GM21528 (cell line): ENCODE results near the gene BANF1.
"Not testable (repeated sequence)": the region's sequence is repeated elsewhere in the genome, so short reads cannot be mapped to it uniquely, and the experiment has no call there.

Experiments
- ATAC-seq: cut with Tn5 transposase; IDR thresholded peaks from one replicate; pipeline ENCODE4 v1.9.1; 2021; ENCODE audit warnings: mild to moderate bottlenecking, moderate library complexity; ENCODE audit not compliant: unreplicated experiment, low FRiP score

BANF1 gene

DNA sequence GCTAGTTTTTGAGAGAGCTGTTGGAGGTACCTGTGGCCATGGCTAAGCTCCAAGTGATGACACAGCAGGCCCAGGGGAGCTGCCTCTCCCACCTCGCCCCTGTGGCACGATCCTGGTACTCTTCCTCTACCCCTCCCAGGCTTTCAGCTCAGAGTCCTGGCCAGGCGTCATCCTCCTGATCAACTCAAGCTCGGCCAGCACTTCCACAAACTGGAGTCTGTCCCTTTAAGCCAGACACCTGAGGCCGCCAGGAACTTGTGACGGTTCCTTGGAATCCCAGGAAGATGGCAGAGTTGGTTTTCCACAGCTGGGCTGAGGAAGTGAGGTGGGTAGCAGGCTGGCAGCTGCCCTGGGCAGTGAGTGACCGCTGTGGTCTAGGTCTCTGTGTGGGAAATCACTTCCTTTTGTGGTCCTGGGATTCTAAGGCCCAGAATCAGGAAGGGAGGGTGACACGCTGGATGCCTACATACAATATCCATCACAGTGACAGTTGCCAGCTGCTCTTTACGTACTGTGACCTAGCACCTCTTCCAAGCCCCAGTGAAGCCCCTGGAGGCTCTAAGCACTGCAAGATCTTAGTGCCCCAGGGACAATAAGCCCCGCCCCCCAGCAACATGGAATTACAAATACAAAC is 6.3 kb downstream of the BANF1 start:
- no peak for ATAC-seq

DNA sequence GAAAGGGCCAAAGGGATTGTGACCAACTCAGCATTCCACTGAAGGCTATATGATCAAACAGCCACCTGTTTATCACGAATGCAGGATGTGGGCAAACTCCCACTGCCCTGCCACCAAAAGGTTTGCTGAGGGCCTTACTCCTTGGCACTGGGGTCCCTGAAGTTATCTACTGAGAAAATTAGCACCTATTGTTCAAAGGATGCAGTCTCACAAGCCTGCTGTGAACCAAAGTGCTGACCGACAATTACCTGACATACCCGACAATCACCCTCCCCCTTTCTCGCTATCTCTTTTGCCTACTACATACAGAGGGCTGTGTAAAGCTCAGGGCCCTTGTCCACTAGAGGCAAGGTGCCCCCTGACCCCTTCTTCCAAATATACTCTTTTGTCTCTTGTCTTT is 7.7 kb downstream of the BANF1 start:
- ATAC-seq: not testable (repeated sequence)

DNA sequence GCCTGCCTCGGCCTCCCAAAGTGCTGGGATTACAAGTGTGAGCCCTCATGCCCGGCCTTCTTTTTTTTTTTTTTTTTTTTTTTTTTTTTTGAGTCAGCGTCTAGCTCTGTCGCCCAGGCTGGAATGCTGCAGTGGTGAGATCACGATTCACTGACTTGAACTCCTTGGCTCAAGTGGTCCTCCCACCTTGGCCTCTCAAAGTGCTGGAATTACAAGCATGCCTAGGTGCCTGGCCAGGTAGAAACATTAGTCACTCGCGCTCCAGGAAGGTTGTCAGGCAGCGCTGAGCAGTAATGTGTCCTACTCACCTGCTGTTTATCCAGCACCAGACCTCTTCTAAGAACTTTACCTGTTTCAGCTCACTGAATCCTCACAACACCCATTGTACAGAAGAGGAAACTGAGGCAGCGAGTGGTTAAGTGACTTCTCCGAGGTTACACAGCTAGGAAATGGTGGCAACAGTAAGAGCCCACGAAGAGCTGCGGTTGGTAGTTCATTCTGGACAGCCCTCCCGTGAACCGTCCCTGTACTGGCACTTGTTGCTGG is 9.0 kb downstream of the BANF1 start:
- ATAC-seq: no peak

DNA sequence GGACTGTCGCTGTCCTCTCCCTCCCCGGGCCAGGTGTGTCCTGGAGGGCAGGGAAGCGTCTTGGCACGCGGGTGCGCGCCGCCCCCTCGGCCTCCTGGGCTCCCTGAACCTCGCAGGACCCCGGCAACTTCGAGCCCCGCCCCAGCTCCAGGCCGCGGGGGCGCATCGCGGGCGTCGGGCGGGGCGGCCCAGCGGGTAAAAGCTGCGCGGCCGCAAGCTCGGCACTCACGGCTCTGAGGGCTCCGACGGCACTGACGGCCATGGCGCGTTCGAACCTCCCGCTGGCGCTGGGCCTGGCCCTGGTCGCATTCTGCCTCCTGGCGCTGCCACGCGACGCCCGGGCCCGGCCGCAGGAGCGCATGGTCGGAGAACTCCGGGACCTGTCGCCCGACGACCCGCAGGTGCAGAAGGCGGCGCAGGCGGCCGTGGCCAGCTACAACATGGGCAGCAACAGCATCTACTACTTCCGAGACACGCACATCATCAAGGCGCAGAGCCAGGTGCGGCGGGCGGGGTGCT is 9.5 kb downstream of the BANF1 start, which contains the start of gene CST6:
TSS of gene CST6 (plus strand) at position 224 of the 519 bp plus-strand sequence. CDS start at position 261, 37 bp downstream.
- no peak for ATAC-seq

DNA sequence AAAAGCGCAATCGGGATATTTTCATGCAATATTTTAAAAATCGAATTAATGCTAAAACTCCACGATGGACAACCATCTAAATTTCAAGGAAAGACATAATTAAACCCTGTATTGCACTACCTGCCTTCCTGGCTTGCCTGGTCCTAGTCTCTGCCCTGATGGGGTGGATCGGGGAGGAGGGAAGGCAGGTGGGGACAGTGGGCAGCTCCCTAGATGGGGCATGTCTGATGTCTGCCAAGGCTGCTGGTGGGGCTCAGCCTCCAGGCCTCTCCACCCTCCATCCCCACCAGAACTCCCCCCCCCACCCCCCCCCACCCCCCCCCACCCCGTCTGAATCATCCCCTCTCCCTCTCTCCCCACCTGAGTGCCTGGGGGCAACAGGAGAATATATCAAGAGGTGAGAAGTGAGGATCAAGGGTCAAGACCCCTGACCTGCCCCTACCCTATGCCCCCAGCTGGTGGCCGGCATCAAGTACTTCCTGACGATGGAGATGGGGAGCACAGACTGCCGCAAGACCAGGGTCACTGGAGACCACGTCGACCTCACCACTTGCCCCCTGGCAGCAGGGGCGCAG is 10.2 kb downstream of the BANF1 start:
- no peak for ATAC-seq

DNA sequence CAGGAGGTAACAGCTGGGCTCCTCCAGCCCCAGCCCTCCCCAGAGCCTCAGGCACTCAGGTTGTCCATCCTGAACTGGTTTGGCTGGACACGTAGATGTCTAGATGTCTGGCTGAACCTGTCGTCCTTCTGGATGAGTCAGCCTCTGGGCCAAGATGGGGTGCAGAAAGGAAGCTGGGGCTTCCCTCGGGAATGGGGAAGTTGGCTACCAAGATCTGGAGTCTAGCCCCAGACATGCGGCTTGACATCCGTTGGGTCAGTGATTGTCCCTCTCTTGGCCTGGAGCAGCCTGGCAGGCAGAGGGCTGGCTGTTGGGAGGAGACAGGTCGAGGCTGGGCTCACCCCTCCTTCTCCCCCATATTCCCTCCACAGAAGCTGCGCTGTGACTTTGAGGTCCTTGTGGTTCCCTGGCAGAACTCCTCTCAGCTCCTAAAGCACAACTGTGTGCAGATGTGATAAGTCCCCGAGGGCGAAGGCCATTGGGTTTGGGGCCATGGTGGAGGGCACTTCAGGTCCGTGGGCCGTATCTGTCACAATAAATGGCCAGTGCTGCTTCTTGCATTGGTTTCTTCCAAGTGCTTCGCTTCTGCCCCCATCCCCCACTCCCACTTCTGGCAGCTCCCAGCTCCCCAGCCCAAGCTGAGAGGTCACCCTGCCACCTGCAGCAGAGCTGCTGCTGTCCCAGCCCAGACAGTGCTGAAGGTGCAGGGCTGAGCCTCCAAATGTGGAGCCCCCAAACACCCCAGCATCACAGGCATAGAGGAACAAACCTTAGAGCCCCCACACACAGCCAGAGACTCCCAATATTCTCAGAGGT is 10.9 kb downstream of the BANF1 start:
- ATAC-seq: no peak

DNA sequence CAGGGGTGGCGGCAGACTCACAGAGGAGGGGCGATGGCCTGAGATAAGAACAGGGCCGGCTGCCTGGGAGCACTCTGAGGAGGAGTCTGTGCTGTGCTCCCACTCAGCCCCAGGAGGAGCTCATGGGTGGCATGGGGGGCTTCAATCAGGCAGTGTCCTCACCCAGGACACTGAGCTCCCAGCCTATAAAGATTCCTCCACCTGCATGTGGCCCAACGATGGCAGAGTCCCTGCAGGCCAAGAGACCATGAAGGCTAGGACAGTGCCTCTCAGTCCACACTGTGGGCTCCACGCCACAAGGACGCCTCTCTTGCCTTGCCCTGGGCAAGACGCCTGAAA is 11.4 kb downstream of the BANF1 start:
- ATAC-seq: no peak

DNA sequence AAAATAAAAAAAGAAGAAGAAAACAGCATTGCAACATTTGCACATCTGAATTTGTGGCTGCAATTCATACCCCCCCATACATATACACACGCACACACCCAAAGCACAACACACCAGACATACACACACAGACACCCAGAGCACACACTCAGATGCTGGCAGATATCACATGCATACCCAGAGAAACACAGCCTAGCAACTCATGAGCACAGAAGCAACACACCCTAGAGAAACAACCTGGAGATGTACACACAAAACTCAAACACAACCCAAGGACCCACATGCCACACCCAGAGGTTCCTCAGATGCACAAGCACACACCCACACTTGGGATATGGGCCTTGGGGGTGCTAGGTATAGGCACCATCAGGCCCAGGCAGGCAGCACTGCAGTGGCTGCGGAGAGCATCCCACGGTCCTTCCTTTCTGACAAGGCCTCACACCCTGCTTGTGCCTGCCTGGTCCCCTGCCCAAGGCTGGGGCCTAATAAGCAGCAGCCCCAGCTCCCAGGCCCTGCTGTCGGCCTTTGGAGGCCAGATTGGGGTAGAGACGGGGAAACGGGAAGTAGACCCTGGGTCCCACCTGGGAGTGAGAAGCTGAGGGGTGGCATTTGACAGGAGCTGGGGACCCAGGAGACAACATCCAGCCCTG is 12.6 kb downstream of the BANF1 start:
- ATAC-seq: no peak

DNA sequence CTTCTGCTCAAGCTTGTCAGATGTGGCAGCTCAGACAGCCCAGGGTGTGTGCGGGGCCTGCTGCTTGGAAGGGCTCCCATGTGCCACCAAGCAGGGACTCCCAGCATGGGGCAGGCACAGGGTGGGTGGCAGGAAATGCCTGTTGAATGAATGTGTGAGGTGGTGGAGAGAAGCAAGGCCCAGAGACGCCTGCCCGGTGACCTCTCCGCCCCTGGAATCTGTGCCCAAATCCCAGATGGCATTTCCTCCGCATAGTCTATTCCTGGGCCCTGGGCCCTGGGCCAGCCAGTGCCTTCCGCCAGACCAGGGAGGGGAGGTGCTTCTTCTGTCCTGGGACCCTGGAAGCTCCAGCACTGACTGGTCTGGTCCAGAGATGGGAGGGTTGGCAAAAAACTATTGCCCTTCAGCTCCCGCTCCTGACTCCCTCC is 13.2 kb downstream of the BANF1 start:
- ATAC-seq: no peak

DNA sequence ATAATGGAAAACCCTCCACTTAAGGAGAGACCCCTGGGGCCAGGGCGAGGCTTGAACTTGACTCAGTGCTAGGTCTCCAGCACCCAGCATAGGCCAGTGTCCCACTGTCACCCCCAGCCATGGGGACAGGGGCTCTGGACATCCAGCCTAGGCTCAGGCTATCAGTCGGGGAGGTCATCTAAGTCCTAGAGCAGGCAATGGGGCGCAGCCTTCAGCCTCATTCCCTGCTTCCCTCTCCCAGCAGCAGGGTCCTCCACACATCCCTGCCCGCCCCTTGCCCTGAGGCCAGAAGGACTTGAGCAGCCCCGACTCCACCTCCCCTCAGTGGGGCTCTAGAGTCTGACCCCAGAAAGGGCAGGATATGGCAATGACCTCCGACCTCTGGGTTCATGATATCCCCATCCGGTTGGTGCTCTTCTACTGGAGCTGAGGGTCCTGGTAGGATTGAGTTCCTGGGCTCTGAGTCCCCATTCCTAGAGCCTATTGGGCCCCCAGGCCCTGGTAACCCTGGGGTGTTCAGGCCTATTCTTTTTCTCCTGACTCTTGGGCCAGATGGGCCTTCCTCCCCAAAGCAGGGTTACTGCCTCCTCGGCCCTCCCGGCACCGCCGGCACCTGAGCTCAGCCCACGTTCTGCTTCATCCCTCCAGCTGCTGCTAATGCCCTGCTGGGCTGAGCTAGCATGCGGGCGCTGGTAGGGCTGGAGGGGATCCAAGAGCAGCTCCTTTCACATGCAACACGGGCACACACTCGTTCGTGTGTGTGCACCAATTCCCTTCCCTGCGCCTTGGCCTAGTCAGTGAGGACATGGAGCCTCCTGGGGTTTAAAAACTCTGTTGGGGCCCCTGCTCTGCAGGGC is 13.9 kb downstream of the BANF1 start:
- no peak for ATAC-seq

DNA sequence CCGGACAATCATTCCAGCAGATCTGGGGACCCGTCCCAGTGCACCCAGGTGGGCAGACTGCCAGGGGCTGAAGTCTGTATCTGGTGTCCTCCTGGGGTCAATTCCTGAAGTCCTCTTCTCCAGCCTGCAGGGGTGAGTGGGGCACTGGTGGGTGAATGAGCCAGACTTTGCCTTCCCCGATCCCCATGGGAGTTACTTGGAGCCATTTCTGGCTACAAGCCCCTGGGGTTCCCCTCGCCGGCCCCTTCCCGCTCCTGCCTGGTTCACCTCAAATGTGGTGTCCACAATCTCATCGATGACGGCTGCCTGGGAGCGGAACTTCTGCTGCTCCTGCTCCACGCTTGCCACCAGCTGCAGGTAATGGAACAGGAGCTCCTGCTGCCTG is 14.5 kb downstream of the BANF1 start:
- ATAC-seq: no peak

DNA sequence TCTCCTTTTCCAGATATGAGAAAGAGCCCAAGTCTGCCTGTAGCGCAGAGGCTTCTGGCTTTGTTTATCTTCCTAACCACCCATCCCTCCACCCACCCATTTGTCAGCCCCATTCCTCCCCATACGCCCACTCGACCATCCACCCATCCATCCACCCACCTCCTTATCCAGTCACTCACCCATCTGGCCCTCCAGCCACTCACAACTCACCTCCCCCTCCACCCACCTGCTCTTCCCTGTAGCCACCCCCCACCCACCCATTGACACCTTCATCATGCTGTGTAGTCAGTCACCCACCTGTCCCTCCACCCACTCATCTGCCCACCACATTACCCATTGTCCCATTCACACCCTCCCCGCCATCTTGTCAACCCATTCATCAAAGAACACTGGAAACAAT is 15.0 kb downstream of the BANF1 start:
- no peak for ATAC-seq

DNA sequence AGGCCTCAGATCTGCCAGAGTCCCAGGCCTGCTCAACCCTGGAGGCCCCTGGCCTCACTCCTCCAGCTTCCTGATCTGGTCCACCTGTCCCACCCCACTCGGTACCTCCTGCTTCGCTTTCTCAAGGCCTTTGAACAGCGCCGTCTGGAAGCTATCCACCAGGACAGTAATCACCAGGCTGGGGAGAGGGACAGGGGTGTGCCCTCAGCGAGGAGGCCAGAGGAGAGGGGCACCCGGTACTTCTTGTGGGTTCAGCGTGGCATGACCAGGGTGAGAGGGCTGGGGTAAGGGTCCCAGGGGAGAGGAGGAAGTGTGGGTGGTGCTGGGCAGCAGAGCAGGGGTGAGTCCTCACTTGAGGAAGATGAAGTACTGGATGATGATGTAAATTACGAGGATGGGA is 17.9 kb downstream of the BANF1 start:
- ATAC-seq: no peak

DNA sequence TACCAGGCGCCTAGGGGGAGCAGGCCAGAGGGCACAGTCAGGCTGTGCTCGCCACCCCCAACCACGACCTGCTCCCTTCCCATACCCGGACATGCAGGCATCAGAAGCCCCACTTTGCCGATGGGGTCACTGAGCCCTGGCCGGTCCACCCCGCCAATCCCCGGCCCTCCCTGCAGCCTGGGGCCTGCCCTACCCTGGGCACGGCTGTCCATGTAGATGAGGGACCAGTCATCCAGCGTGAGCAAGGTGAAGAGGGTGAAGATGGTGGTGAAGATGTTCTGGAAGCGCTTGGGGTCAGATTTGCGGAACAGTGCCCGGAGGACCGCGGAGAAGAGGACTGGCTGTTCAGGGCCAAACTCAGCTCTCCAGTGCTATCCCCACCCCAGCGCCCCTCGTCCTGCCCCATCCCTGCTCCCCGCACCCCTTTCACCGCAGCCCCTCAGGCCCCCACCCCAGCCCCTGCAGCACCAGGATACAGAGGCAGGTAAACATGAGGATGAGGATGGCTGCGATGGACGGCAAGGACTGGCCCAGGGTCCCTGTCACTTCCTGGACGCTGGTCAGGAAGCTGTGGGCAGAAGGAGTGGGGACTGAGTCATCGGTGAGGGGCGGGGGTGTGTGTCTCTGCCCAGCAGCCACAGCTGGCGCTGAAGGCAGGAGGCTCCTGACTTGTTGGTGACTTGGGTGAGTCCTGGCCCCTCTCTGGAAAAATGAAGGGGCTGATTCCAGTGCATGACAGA is 18.5 kb downstream of the BANF1 start:
- ATAC-seq: no peak

DNA sequence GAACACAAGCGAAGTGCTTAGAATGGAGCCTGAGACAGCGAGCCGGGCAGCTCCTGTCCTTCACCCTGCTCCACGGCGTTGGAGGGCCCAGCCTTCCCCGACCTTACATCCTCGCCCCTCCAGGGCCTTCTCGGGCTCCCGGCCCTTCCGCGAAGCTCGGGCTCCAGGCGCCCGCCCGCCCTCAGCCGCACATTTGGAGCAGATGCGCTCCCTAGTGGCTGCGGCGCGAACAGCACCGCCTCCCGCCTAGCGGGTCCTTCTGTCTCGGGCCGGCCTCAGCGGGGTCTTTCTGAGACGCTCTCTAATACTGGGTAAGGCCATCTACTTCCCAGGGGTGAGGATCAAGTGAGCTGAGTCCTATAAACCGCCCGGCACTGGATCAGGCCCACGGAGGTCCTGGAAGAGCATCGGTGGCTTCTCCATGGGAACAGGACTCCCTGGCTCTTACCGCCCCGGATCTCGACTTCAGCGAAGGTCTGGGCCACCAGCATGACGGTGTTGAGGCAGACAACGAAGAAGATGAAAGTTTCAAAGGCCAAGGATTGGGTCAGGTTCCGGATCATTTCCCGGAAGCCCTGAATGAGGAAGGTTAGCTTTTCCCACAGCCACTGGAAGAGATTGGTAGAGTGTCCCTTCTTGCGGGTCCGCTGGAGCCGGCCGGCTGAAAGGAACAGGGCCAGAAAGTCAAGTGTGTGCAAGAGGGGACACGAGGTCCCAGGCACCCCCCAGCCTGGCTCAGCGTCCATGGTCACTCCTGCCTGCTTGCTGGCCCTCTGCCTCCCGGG is 20.3 kb downstream of the BANF1 start:
- ATAC-seq: no peak

DNA sequence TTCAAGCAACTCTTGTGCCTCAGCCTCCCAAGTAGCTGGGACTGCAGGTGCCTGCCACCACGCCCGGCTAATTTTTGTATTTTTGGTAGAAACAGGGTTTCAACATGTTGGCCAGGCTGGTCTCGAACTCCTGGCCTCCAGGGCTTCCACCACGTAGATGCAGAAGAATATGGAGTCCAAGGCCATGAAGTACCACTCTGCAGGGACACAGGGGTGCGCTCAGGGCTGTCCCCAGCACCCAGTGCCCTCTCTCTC is 20.8 kb downstream of the BANF1 start:
- ATAC-seq: not testable (repeated sequence)

DNA sequence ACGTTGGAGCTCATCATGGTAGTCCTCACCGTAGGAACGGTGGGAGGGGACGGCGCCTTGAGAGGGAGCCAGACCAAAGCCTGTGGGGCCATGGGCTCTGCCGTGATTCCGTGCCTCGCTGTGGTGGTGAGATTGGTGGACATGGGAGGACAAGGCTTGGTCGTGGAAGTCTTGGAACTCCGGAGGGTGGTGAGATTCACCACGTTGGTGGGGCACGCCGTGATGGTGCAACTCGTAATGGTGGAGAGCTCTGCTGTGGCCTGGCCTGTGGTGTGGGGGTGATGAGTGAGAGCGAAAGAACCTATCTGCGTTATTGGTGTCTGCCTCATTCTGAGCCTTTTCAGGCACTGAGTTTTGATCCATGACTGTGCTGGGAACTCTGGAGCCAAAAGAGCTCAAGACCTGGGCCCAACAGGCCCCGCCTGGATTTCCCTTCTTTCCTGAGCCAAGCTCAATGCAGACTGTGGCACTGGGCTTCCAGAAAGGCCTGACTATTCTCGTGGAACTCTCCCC is 23.8 kb downstream of the BANF1 start, which contains the start of gene CATSPER1:
TSS of gene CATSPER1 (minus strand) at position 463 of the 513 bp plus-strand sequence. CDS start at position 363, 100 bp downstream.
- no peak for ATAC-seq

DNA sequence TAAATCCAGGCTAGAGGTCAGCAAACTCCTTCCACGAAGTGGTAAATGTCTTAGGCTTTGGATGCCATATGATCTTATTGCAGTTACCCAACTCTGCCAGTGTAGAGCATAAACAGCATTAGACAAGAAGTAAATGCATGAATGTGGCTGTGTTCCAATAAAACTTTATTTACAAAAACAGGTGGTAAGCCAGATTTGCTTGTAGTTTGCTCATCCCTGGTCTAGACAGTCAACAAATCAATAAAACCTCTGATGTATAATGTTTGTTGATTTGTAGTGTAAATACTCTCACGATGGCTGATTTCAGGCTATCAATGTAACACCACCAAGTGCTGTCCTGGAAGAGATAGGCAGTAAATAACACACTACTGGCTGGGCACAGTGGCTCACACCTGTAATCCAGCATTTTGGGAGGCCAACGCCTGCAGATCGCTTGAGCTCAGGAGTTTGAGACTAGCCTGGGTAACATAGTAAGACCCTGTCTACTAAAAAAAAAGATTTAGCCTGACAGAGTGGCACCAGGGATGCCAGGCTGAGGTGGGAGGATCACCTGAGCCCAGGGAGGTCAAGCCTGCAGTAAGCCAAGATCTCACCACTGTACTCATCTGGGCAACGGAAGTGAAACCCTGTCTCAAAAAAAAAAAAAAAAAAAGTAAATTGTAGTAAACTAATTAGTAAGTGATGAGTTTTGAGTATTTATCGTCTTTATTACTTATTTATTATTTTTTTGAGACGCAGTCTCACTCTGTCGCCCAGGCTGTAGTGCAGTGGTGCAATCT is 30.8 kb downstream of the BANF1 start:
- no peak for ATAC-seq
